HepG2 (cell line): ENCODE measurements around the gene SNX9.

ENCODE experiments used
- TF ChIP-seq, protein P1 (sequence below): IDR thresholded peaks from 2 replicates; pipeline ENCODE4 v1.6.1; 2012; ENCODE audit warnings: inconsistent platforms
- TF ChIP-seq, protein P2 (sequence below): sonication (generic); formaldehyde crosslinking; IDR thresholded peaks from 2 replicates; pipeline ENCODE4 v1.4.0; 2020; ENCODE audit warnings: mild to moderate bottlenecking, missing genetic modification reagents

DNA sequence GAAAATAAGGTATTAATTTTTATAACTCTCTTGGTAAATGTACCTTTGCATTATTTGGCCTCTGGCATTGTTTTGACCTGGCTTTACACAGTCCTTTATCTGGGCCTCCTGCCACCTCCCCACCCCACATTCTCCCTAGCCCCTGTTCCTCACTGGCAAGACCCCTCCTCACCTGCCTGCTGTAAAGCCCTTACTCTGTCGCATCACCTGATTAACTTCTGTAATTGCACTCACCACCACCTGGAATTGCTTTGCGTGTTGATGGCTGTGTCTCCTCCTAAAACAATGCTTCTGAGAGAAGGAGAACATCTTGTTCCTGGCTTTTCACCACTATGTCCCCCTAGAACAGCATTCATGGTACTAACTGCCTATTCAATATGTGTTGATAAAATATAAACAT is 24.8 kb downstream of the SNX9 start:
- TF ChIP-seq, protein P1, sequence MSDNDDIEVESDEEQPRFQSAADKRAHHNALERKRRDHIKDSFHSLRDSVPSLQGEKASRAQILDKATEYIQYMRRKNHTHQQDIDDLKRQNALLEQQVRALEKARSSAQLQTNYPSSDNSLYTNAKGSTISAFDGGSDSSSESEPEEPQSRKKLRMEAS, result no peak
- TF ChIP-seq, protein P2, sequence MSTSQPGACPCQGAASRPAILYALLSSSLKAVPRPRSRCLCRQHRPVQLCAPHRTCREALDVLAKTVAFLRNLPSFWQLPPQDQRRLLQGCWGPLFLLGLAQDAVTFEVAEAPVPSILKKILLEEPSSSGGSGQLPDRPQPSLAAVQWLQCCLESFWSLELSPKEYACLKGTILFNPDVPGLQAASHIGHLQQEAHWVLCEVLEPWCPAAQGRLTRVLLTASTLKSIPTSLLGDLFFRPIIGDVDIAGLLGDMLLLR (CRISPR knock-in tag), result no peak
